ENCODE data around the gene AFF3.

Gene AFF3

DNA sequence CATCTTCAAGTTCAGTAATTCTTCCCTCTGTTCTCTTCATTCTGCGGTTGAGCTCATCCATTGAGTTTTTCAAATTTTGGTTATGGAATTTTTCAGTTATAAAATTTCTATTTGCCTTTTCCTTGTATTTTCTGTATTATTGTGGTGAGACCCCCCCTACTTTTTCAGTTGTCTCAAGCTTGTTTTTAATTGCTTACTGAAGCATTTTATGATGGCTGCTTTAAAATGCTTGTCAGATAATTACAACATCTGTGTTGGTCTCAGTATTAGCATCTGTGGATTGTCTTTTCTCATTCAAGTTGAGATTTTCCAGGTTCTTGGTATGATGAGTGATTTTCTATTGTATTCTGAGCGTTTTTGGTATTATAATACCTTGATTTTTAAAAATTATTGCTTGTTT is 531.4 kb downstream of the AFF3 start:
- no peak for TF ChIP-seq FOXM1 (IDR thresholded peaks at IDR 0.05; ENCODE audit: borderline replicate concordance, low read depth)
- no peak for TF ChIP-seq YY1 (IDR thresholded peaks at IDR 0.05; ENCODE audit: low read depth)
- TF ChIP-seq EGR1 (IDR thresholded peaks at IDR 0.05), result no peak
- TF ChIP-seq, protein P1, sequence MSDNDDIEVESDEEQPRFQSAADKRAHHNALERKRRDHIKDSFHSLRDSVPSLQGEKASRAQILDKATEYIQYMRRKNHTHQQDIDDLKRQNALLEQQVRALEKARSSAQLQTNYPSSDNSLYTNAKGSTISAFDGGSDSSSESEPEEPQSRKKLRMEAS (IDR thresholded peaks at IDR 0.05), result no peak
- no peak for TF ChIP-seq ZBTB7A (IDR thresholded peaks at IDR 0.05; ENCODE audit: low read depth)
- TF ChIP-seq, protein P2, sequence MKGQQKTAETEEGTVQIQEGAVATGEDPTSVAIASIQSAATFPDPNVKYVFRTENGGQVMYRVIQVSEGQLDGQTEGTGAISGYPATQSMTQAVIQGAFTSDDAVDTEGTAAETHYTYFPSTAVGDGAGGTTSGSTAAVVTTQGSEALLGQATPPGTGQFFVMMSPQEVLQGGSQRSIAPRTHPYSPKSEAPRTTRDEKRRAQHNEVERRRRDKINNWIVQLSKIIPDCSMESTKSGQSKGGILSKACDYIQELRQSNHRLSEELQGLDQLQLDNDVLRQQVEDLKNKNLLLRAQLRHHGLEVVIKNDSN (IDR thresholded peaks at IDR 0.05), result no peak
- no peak for TF ChIP-seq TAF1 (IDR thresholded peaks at IDR 0.05; ENCODE audit: low read depth)
- no peak for TF ChIP-seq CEBPB (IDR thresholded peaks at IDR 0.05)
- TF ChIP-seq REST (IDR thresholded peaks at IDR 0.05; ENCODE audit: low read depth), result no peak
- TF ChIP-seq EP300 (IDR thresholded peaks at IDR 0.05; ENCODE audit: borderline replicate concordance), result no peak
- no peak for TF ChIP-seq CREB1 (IDR thresholded peaks at IDR 0.05; ENCODE audit: low read depth)
- no peak for TF ChIP-seq TEAD4 (IDR thresholded peaks at IDR 0.05)

DNA sequence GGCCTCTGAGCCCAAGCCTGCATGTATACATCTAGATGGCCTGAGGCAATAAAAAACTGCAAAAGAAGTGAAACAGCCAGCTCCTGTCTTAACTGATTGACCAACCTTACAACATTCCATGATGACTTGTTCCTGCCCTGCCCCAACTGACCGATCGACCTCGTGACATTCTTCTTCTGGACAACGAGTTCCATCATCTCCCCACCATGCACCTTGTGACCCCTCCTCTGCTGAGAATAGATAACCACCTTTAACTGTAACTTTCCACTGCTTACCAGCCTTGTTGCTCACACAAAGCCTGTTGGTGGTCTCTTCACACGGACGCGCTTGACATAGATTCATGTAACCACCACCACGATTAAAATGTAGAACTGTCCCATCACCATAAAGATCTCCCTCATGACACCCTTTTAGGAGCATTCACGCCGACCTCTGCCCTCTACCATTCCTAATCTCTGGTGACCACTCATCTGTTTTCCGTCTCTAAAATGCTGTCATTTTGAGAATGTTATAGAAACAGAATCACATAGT is 532.5 kb downstream of the AFF3 start:
- TF ChIP-seq ZBTB7A (IDR thresholded peaks at IDR 0.05; ENCODE audit: low read depth), result no peak
- TF ChIP-seq REST (IDR thresholded peaks at IDR 0.05; ENCODE audit: low read depth), result no peak

GRCh38 chr2:99608861-99609260 is 533.5 kb downstream of the AFF3 start:
- TF ChIP-seq FOXM1 (IDR thresholded peaks at IDR 0.05; ENCODE audit: borderline replicate concordance, low read depth), result no peak
- TF ChIP-seq CREB1 (IDR thresholded peaks at IDR 0.05; ENCODE audit: low read depth), result no peak
- TF ChIP-seq TAF1 (IDR thresholded peaks at IDR 0.05; ENCODE audit: low read depth), result no peak
- TF ChIP-seq CEBPB (IDR thresholded peaks at IDR 0.05), result no peak
- no peak for TF ChIP-seq RAD21 (IDR thresholded peaks at IDR 0.05; ENCODE audit: low read depth)
- no peak for TF ChIP-seq NFIC (IDR thresholded peaks at IDR 0.05)
- no peak for TF ChIP-seq ZBTB7A (IDR thresholded peaks at IDR 0.05; ENCODE audit: low read depth)
- TF ChIP-seq, protein P1 (IDR thresholded peaks at IDR 0.05), result no peak
- TF ChIP-seq, protein P2 (IDR thresholded peaks at IDR 0.05), result no peak
- no peak for TF ChIP-seq REST (IDR thresholded peaks at IDR 0.05; ENCODE audit: low read depth)
- no peak for TF ChIP-seq EGR1 (IDR thresholded peaks at IDR 0.05)
- TF ChIP-seq EP300 (IDR thresholded peaks at IDR 0.05; ENCODE audit: borderline replicate concordance), result no peak
- TF ChIP-seq YY1 (IDR thresholded peaks at IDR 0.05; ENCODE audit: low read depth), result no peak
- no peak for TF ChIP-seq TEAD4 (IDR thresholded peaks at IDR 0.05)
- TF ChIP-seq TCF12 (IDR thresholded peaks at IDR 0.05; ENCODE audit: low read depth), result no peak

- no peak for TF ChIP-seq FOXM1 (IDR thresholded peaks at IDR 0.05; ENCODE audit: borderline replicate concordance, low read depth)
- no peak for TF ChIP-seq NFIC (IDR thresholded peaks at IDR 0.05)
- TF ChIP-seq RAD21 (IDR thresholded peaks at IDR 0.05; ENCODE audit: low read depth), result no peak
- TF ChIP-seq TAF1 (IDR thresholded peaks at IDR 0.05; ENCODE audit: low read depth), result no peak
- TF ChIP-seq YY1 (IDR thresholded peaks at IDR 0.05; ENCODE audit: low read depth), result no peak
- TF ChIP-seq TCF12 (IDR thresholded peaks at IDR 0.05; ENCODE audit: low read depth), result no peak
- no peak for TF ChIP-seq ZBTB7A (IDR thresholded peaks at IDR 0.05; ENCODE audit: low read depth)
- no peak for TF ChIP-seq EGR1 (IDR thresholded peaks at IDR 0.05)
- TF ChIP-seq, protein P1 (IDR thresholded peaks at IDR 0.05), result no peak
- TF ChIP-seq, protein P2 (IDR thresholded peaks at IDR 0.05), result no peak
- TF ChIP-seq REST (IDR thresholded peaks at IDR 0.05; ENCODE audit: low read depth), result no peak
- TF ChIP-seq EP300 (IDR thresholded peaks at IDR 0.05; ENCODE audit: borderline replicate concordance), result no peak
Observed at GRCh38 chr2:99607861-99608491, 534.4 kb downstream of the AFF3 start.

Measured in Ishikawa (cell line).